HEK293 (cell line): ENCODE measurements around the gene KIFC1.

Experiments used
- CTCF ChIA-PET: fragments of 350-600 bp; formaldehyde crosslinking; extraction: SDS; loops from one replicate; lab custom pipeline; 2021; ENCODE audit warnings: antibody characterized with exemption; lab: Yijun Ruan, JAX
- POLR2A ChIA-PET: fragments of 300-600 bp; formaldehyde crosslinking; extraction: SDS; loops from one replicate; lab custom pipeline; 2020; ENCODE audit warnings: antibody characterized with exemption, inconsistent platforms; lab: Yijun Ruan, JAX
- H3K27ac ChIP-seq: fragments of 200-500 bp; sonication (Bioruptor generic); 2 replicates; pipeline ENCODE4 v1.5.1; 2014; ENCODE audit warnings: low read depth, low read length, control low read depth, inconsistent platforms; ENCODE audit errors: extremely low read depth
- H3K36me3 ChIP-seq, 2 experiments: fragments of 200-500 bp in 1 of 2; sonication (Bioruptor generic) in 1 of 2; 1 replicate in 1 of 2; 2 replicates in 1 of 2; pipeline ENCODE4 v1.5.1; 2014 to 2017; ENCODE audit warnings: inconsistent platforms in 2 of 2, low read length in 2 of 2; ENCODE audit not compliant: control insufficient read depth in 2 of 2, insufficient read depth in 1 of 2
- H3K4me1 ChIP-seq: fragments of 200-500 bp; sonication (Bioruptor generic); 2 replicates; pipeline ENCODE4 v1.5.1; 2014; ENCODE audit warnings: mild to moderate bottlenecking, low read length, inconsistent platforms; ENCODE audit not compliant: control insufficient read depth, insufficient read depth
- H3K4me3 ChIP-seq: 2 replicates; pipeline ENCODE4 v1.5.1; 2011; ENCODE audit warnings: low read depth, mild to moderate bottlenecking, control low read depth, low read length, moderate library complexity
- H3K9me3 ChIP-seq: fragments of 200-500 bp; sonication (Bioruptor generic); 2 replicates; pipeline ENCODE4 v1.5.1; 2014; ENCODE audit warnings: low read depth, low read length, inconsistent platforms; ENCODE audit not compliant: control insufficient read depth, insufficient read depth
- ELK4 ChIP-seq: IDR thresholded peaks from 2 replicates; pipeline ENCODE4 v1.6.1; 2011; ENCODE audit warnings: mild to moderate bottlenecking, low read depth, low read length, borderline replicate concordance
- GLIS1 ChIP-seq: fragments of 450-650 bp; formaldehyde crosslinking; IDR thresholded peaks from 2 replicates; pipeline ENCODE4 v1.5.1; 2016; ENCODE audit warnings: missing biosample characterization, missing genetic modification characterization
- IKZF3 ChIP-seq: fragments of 450-650 bp; IDR thresholded peaks from 2 replicates; pipeline ENCODE4 v1.5.0; 2018; ENCODE audit warnings: missing biosample characterization, mild to moderate bottlenecking, missing genetic modification characterization, moderate library complexity
- PRDM10 ChIP-seq: fragments of 450-650 bp; formaldehyde crosslinking; IDR thresholded peaks from 2 replicates; pipeline ENCODE4 v1.5.1; 2016; ENCODE audit warnings: missing biosample characterization, missing genetic modification characterization
- PRDM6 ChIP-seq: fragments of 450-650 bp; formaldehyde crosslinking; IDR thresholded peaks from 2 replicates; pipeline ENCODE4 v1.5.1; 2017; ENCODE audit warnings: missing biosample characterization, missing genetic modification characterization
- ZBTB10 ChIP-seq: fragments of 450-650 bp; formaldehyde crosslinking; IDR thresholded peaks from 2 replicates; pipeline ENCODE4 v1.5.1; 2016; ENCODE audit warnings: missing biosample characterization, missing genetic modification characterization
- ZBTB17 ChIP-seq: fragments of 450-650 bp; formaldehyde crosslinking; IDR thresholded peaks from 2 replicates; pipeline ENCODE4 v1.5.1; 2016; ENCODE audit warnings: missing biosample characterization, missing genetic modification characterization
- ZNF112 ChIP-seq: fragments of 450-650 bp; formaldehyde crosslinking; IDR thresholded peaks from 2 replicates; pipeline ENCODE4 v1.5.0; 2017; ENCODE audit warnings: missing biosample characterization, missing genetic modification characterization
- ZNF157 ChIP-seq: fragments of 450-650 bp; formaldehyde crosslinking; IDR thresholded peaks from 2 replicates; pipeline ENCODE4 v1.5.1; 2016; ENCODE audit warnings: missing biosample characterization, missing genetic modification characterization
- ZNF2 ChIP-seq: fragments of 450-650 bp; formaldehyde crosslinking; IDR thresholded peaks from 2 replicates; pipeline ENCODE4 v1.5.1; 2016; ENCODE audit warnings: missing biosample characterization, missing genetic modification characterization
- ZNF221 ChIP-seq: fragments of 450-650 bp; formaldehyde crosslinking; IDR thresholded peaks from 2 replicates; pipeline ENCODE4 v1.5.1; 2017; ENCODE audit warnings: missing biosample characterization, missing genetic modification characterization, borderline replicate concordance
- ZNF23 ChIP-seq: fragments of 450-650 bp; formaldehyde crosslinking; IDR thresholded peaks from 2 replicates; pipeline ENCODE4 v1.5.1; 2016; ENCODE audit warnings: missing biosample characterization, missing genetic modification characterization, borderline replicate concordance
- ZNF335 ChIP-seq: fragments of 450-650 bp; formaldehyde crosslinking; conservative IDR thresholded peaks from 2 replicates; pipeline ENCODE4 v1.5.1; 2016; ENCODE audit warnings: missing biosample characterization, missing genetic modification characterization
- ZNF366 ChIP-seq: fragments of 450-650 bp; formaldehyde crosslinking; conservative IDR thresholded peaks from 2 replicates; pipeline ENCODE4 v1.5.1; 2016; ENCODE audit warnings: missing biosample characterization, missing genetic modification characterization
- ZNF37A ChIP-seq: fragments of 450-650 bp; IDR thresholded peaks from 2 replicates; pipeline ENCODE4 v1.5.1; 2018; ENCODE audit warnings: missing biosample characterization, missing genetic modification characterization
- ZNF394 ChIP-seq: fragments of 450-650 bp; formaldehyde crosslinking; IDR thresholded peaks from 2 replicates; pipeline ENCODE4 v1.5.1; 2016; ENCODE audit warnings: missing biosample characterization, missing genetic modification characterization, mild to moderate bottlenecking, moderate library complexity, borderline replicate concordance
- ZNF423 ChIP-seq: fragments of 450-650 bp; formaldehyde crosslinking; IDR thresholded peaks from 2 replicates; pipeline ENCODE4 v1.5.1; 2016; ENCODE audit warnings: missing biosample characterization, missing genetic modification characterization
- ZNF513 ChIP-seq: fragments of 450-650 bp; IDR thresholded peaks from 2 replicates; pipeline ENCODE4 v1.5.1; 2018; ENCODE audit warnings: missing biosample characterization, missing genetic modification characterization
- ZNF600 ChIP-seq: fragments of 450-650 bp; formaldehyde crosslinking; IDR thresholded peaks from 2 replicates; pipeline ENCODE4 v1.5.1; 2016; ENCODE audit warnings: missing biosample characterization, missing genetic modification characterization
- ZNF610 ChIP-seq: fragments of 450-650 bp; formaldehyde crosslinking; IDR thresholded peaks from 2 replicates; pipeline ENCODE4 v1.5.1; 2016; ENCODE audit warnings: missing biosample characterization, missing genetic modification characterization, borderline replicate concordance
- ZNF654 ChIP-seq: fragments of 450-650 bp; formaldehyde crosslinking; IDR thresholded peaks from 2 replicates; pipeline ENCODE4 v1.5.1; 2016; ENCODE audit warnings: low read depth, missing biosample characterization, missing genetic modification characterization
- ZNF658 ChIP-seq: fragments of 450-650 bp; formaldehyde crosslinking; IDR thresholded peaks from 2 replicates; pipeline ENCODE4; 2016; ENCODE audit warnings: missing biosample characterization, missing genetic modification characterization
- ZNF701 ChIP-seq: fragments of 450-650 bp; formaldehyde crosslinking; IDR thresholded peaks from 2 replicates; pipeline ENCODE4 v1.5.1; 2016; ENCODE audit warnings: missing biosample characterization, missing genetic modification characterization
- ZSCAN5A ChIP-seq: fragments of 450-650 bp; formaldehyde crosslinking; IDR thresholded peaks from 2 replicates; pipeline ENCODE4 v1.5.1; 2016; ENCODE audit warnings: missing biosample characterization, missing genetic modification characterization

The KIFC1 gene

GRCh38 chr6:33430991-33431879 lies 39.6 kb downstream of the KIFC1 start:
- H3K36me3 ChIP-seq = peaks cover 3 to 11% of the 10 kb centered on the region in 2 experiments; a peak in 2 of 3 replicates
- no peaks in the 10 kb centered on the region for H3K9me3 ChIP-seq
- no peak overlapping the region for H3K4me3 ChIP-seq
- ChIA-PET POLR2A (interaction anchor here (0.6 to 2.4 kb wide), 18 partner anchors 9 to 459 kb away, joined by 3 to 20 read pairs (median 5); partner anchors contain the start of genes B3GALT4, BAK1, CUTA and RGL2), CTCF (interaction anchor here (0.6 to 2.7 kb wide), 7 partner anchors 9 to 152 kb away, joined by 3 to 13 read pairs (median 4); partner anchors contain the start of genes BAK1, CUTA and SYNGAP1)
- H3K4me1 ChIP-seq = peaks cover 10% of the 10 kb centered on the region
- H3K27ac ChIP-seq = no peak overlapping the region
- TF ChIP-seq IKZF3 (tag by site-specific recombination) = no peak
- TF ChIP-seq ZNF658 (tag by site-specific recombination) = no peak
- peak; percentile 99 for TF ChIP-seq ZNF394 (tag by site-specific recombination)
- TF ChIP-seq ZNF366 (tag by site-specific recombination) = peak; percentile 72; the same call in 1 of the 2 replicates
- TF ChIP-seq ZNF701 (tag by site-specific recombination) = no peak
- TF ChIP-seq PRDM6 (tag by site-specific recombination) = no peak
- TF ChIP-seq ZNF610 = no peak
- TF ChIP-seq ZNF423 (tag by site-specific recombination) = no peak
- TF ChIP-seq ZSCAN5A = no peak
- TF ChIP-seq ZNF112 (tag by site-specific recombination) = no peak
- no peak for TF ChIP-seq ELK4
- no peak for TF ChIP-seq ZNF157 (tag by site-specific recombination)
- no peak for TF ChIP-seq ZNF2 (tag by site-specific recombination)
- TF ChIP-seq ZNF37A (tag by site-specific recombination) = no peak
- peak; percentile 74 for TF ChIP-seq ZBTB17
- no peak for TF ChIP-seq ZNF335 (tag by site-specific recombination)
- TF ChIP-seq ZNF513 = no peak
- TF ChIP-seq GLIS1 (tag by site-specific recombination) = 0 out of 2 replicates have a peak, but pooled peaks have one; percentile 6
- TF ChIP-seq ZNF654 = no peak
- peak; percentile 96 for TF ChIP-seq PRDM10
- TF ChIP-seq ZNF221 (tag by site-specific recombination) = no peak
- no peak for TF ChIP-seq ZNF23
- peak; percentile 63 for TF ChIP-seq ZBTB10
- peak; percentile 82 for TF ChIP-seq ZNF600
